ENCODE measurements around the gene RPL39L. TPM values are rescaled to one million over a fixed set of nuclear protein-coding genes. Genes with fewer than 3 reads are reported as not detected.

RPL39L gene
- 48.5 to 55.2 TPM (median 49.9 TPM) in 5 replicates for total RNA-seq (2022; extraction: Qiagen RNA extraction; ENCODE audit: low read depth)

GRCh38 chr3:187139126-187139894 is at the start of gene RPL39L:
TSS of gene RPL39L (minus strand) at chr3:187139496. CDS start at chr3:187121300, 18,196 bp downstream.

Other genes with a start within 250 kb of the RPL39L start
- gene ST6GAL1, start 209.0 kb downstream of the RPL39L start, total RNA-seq (2022; extraction: Qiagen RNA extraction; ENCODE audit: low read depth) = 2.4 to 4.3 TPM (median 3.0 TPM) in 5 replicates
- gene RTP1, start 58.0 kb upstream of the RPL39L start, total RNA-seq (2022; extraction: Qiagen RNA extraction; ENCODE audit: low read depth) = not detected in 5 replicates
- gene MASP1, start 152.2 kb upstream of the RPL39L start, total RNA-seq (2022; extraction: Qiagen RNA extraction; ENCODE audit: low read depth) = 0.06 TPM in 1 of 5 replicates, not detected in the others
- gene RTP4, start 228.9 kb upstream of the RPL39L start, total RNA-seq (2022; extraction: Qiagen RNA extraction; ENCODE audit: low read depth) = not detected in 5 replicates

Data from A549 treated with DMSO at 1 μM for 4 hours (cell line).